Measurements from ENCODE around the gene CAMK2B.

DNA sequence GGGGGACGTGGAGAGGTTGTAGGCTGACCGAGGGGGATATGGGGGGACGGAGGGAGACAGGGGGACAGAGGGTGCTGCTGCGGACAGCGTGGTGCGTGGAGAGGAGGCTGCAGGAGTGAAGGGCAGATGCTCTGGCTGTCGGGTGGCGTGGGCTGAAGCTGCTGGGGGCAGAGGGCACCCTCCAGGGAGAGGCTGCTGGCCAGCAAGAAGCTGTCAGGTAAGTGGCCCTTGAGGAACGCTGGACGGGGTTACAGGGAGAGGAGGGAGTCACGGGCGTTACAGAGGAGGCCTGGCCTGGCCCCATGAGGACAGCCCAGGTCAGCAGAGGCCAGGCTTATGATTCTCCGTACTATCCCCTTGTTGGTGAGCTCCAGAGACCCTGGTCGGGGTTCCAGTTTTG, 97.5 kb downstream of the CAMK2B start:
- TF ChIP-seq CTCF (IDR thresholded peaks at IDR 0.05) (no peak), POLR2A (IDR thresholded peaks at IDR 0.05) (no peak)

Measured in thyroid gland (tissue), 4 donors.